Karpas-422 (cell line): ENCODE data around the gene ELOVL6. TPM values are rescaled to one million over a fixed set of nuclear protein-coding genes. Genes with fewer than 3 reads are reported as not detected.

Experiments
- DNase-seq: peaks from one replicate; pipeline ENCODE4 v3.0.0-alpha.2; 2015
- H2AFZ ChIP-seq: fragments of 200-600 bp; sonication (generic); 2 replicates; pipeline ENCODE4 v1.6.1; 2014; ENCODE audit warnings: antibody characterized with exemption, low read length, mixed read lengths
- H3K27ac ChIP-seq: fragments of 200-600 bp; sonication (generic); 2 replicates; pipeline ENCODE4 v1.5.1; 2014; ENCODE audit warnings: mild to moderate bottlenecking, low read length, moderate library complexity
- H3K27me3 ChIP-seq: fragments of 200-600 bp; sonication (generic); 2 replicates; pipeline ENCODE4 v1.6.1; 2014; ENCODE audit warnings: low read length, mixed read lengths
- H3K36me3 ChIP-seq: fragments of 200-600 bp; sonication (generic); 2 replicates; pipeline ENCODE4 v1.6.1; 2014; ENCODE audit warnings: low read length, mixed read lengths; ENCODE audit not compliant: insufficient read depth
- H3K4me1 ChIP-seq: fragments of 200-600 bp; sonication (generic); 2 replicates; pipeline ENCODE4 v1.6.1; 2014; ENCODE audit warnings: mild to moderate bottlenecking, low read length, mixed read lengths
- H3K4me2 ChIP-seq: fragments of 200-600 bp; sonication (generic); 2 replicates; pipeline ENCODE4 v1.6.1; 2014; ENCODE audit warnings: low read length, low read depth, mild to moderate bottlenecking; ENCODE audit not compliant: poor library complexity, severe bottlenecking
- H3K4me3 ChIP-seq: fragments of 200-600 bp; sonication (generic); 2 replicates; pipeline ENCODE4 v1.5.1; 2014; ENCODE audit warnings: mild to moderate bottlenecking, antibody characterized with exemption, low read length, mixed read lengths
- H3K79me2 ChIP-seq: fragments of 200-600 bp; sonication (generic); 2 replicates; pipeline ENCODE4 v1.6.1; 2014; ENCODE audit warnings: mild to moderate bottlenecking, low read length, mixed read lengths
- H3K9ac ChIP-seq: fragments of 200-600 bp; sonication (generic); 2 replicates; pipeline ENCODE4 v1.6.0; 2014; ENCODE audit warnings: low read length
- H3K9me2 ChIP-seq: fragments of 200-600 bp; sonication (generic), shearing (Covaris generic); replicated peaks from 2 replicates; pipeline ENCODE4 v1.6.0; 2014; ENCODE audit warnings: mild to moderate bottlenecking, low read length, moderate library complexity; ENCODE audit not compliant: insufficient read depth
- H3K9me3 ChIP-seq: fragments of 300-700, 200-600 bp; sonication (generic); 2 replicates; pipeline ENCODE4 v1.6.1; 2014; ENCODE audit warnings: low read length, mixed read lengths
- H4K20me1 ChIP-seq: fragments of 200-600 bp; sonication (generic); 2 replicates; pipeline ENCODE4 v1.6.1; 2014; ENCODE audit warnings: mild to moderate bottlenecking, antibody characterized with exemption, low read length, low read depth; ENCODE audit not compliant: insufficient read depth
- total RNA-seq: library from RNA; depleted of rRNA; stranded (reverse); fragments of >200 nt; shearing (Covaris generic); gene quantifications from 2 replicates; pipeline ENCODE4 v1.2.3, GENCODE V29; 2014; ENCODE audit warnings: low replicate concordance

The ELOVL6 gene
- total RNA-seq, 1 experiment from 2014 or later = 42.4 TPM

- no peak overlapping the region for H3K9ac ChIP-seq
- H3K4me2 ChIP-seq = no peak overlapping the region
- no peaks in the 10 kb centered on the region for H3K4me1 ChIP-seq
- no peaks in the 10 kb centered on the region for H3K27me3 ChIP-seq
- H3K9me3 ChIP-seq = no peaks in the 10 kb centered on the region
- no peak overlapping the region for H2AFZ ChIP-seq
- peaks cover 5% of the 10 kb centered on the region; the same call in 1 of the 2 replicates for H3K36me3 ChIP-seq
- no peak overlapping the region for H3K27ac ChIP-seq
- DNase-seq = no peak
- H4K20me1 ChIP-seq = no peaks in the 10 kb centered on the region
- no peaks in the 10 kb centered on the region for H3K9me2 ChIP-seq
- H3K4me3 ChIP-seq = no peak overlapping the region
- peaks cover 52% of the 10 kb centered on the region for H3K79me2 ChIP-seq
Measured at GRCh38 chr4:110073053-110073845, 125.2 kb downstream of the ELOVL6 start.

GRCh38 chr4:110071466-110071865 is 126.9 kb downstream of the ELOVL6 start:
- peaks cover 65% of the 10 kb centered on the region for H3K79me2 ChIP-seq
- no peak overlapping the region for H3K27ac ChIP-seq
- H4K20me1 ChIP-seq = no peaks in the 10 kb centered on the region
- peaks cover 5% of the 10 kb centered on the region; the same call in 1 of the 2 replicates for H3K36me3 ChIP-seq
- no peak overlapping the region for H3K9ac ChIP-seq
- no peaks in the 10 kb centered on the region for H3K4me1 ChIP-seq
- H3K4me3 ChIP-seq = no peak overlapping the region
- H2AFZ ChIP-seq = no peak overlapping the region
- no peaks in the 10 kb centered on the region for H3K27me3 ChIP-seq
- H3K9me2 ChIP-seq = no peaks in the 10 kb centered on the region
- no peaks in the 10 kb centered on the region for H3K9me3 ChIP-seq
- no peak overlapping the region for H3K4me2 ChIP-seq
- DNase-seq = no peak

GRCh38 chr4:110068248-110068647 is 130.2 kb downstream of the ELOVL6 start:
- no peaks in the 10 kb centered on the region for H3K9me3 ChIP-seq

DNA sequence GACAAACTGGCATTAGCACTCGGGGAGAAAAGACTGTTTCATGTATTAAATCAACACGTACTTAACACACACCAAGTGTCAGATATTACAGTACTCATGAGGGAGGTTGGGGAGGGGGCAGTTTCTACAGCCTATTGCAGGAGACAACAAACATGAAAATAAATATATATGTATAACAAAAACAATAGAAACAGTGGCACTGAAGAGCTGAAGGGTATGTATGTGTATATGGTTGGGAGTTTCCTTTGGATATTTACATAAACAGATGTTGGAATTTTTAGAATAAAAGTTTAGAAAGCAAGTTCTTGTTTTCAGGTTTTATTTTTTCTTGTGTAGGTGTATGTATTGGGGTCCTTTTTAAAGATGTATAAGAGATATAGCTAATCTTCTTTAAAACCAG is 133.5 kb downstream of the ELOVL6 start:
- DNase-seq = no peak
- Histone ChIP-seq H3K4me1 (peaks cover 14% of the 10 kb centered on the region), H3K9ac (no peak overlapping the region), H3K4me2 (no peak overlapping the region), H3K9me3 (no peaks in the 10 kb centered on the region), H3K79me2 (peaks cover 56% of the 10 kb centered on the region), H3K9me2 (no peaks in the 10 kb centered on the region), H3K36me3 (no peaks in the 10 kb centered on the region; the same call in 1 of the 2 replicates), H3K27me3 (no peaks in the 10 kb centered on the region), H4K20me1 (0 out of 2 replicates have a peak, but pooled peaks cover 3% of the 10 kb centered on the region), H2AFZ (no peak overlapping the region), H3K27ac (no peak overlapping the region), H3K4me3 (no peak overlapping the region)

More at GRCh38 chr4:110068248-110068647, 130.2 kb downstream of the ELOVL6 start:
- no peaks in the 10 kb centered on the region; the same call in 1 of the 2 replicates for H3K36me3 ChIP-seq
- no peak overlapping the region for H3K9ac ChIP-seq
- no peak overlapping the region for H3K27ac ChIP-seq
- DNase-seq = no peak
- H3K4me2 ChIP-seq = no peak overlapping the region
- H3K4me3 ChIP-seq = no peak overlapping the region
- no peaks in the 10 kb centered on the region for H4K20me1 ChIP-seq
- H2AFZ ChIP-seq = no peak overlapping the region
- no peaks in the 10 kb centered on the region for H3K9me2 ChIP-seq
- no peaks in the 10 kb centered on the region for H3K27me3 ChIP-seq
- H3K4me1 ChIP-seq = no peaks in the 10 kb centered on the region
- peaks cover 47% of the 10 kb centered on the region for H3K79me2 ChIP-seq

GRCh38 chr4:110064295-110064694 is 134.1 kb downstream of the ELOVL6 start:
- H3K9me2 ChIP-seq = no peaks in the 10 kb centered on the region
- H3K4me1 ChIP-seq = peaks cover 19% of the 10 kb centered on the region
- no peak overlapping the region for H3K27ac ChIP-seq
- no peak overlapping the region for H2AFZ ChIP-seq
- H4K20me1 ChIP-seq = 0 out of 2 replicates have a peak, but pooled peaks cover 3% of the 10 kb centered on the region
- no peak for DNase-seq
- no peak overlapping the region for H3K4me3 ChIP-seq
- H3K9ac ChIP-seq = no peak overlapping the region
- peaks cover 54% of the 10 kb centered on the region for H3K79me2 ChIP-seq
- no peaks in the 10 kb centered on the region for H3K27me3 ChIP-seq
- H3K4me2 ChIP-seq = no peak overlapping the region
- no peaks in the 10 kb centered on the region for H3K9me3 ChIP-seq
- peaks cover under 1% of the 10 kb centered on the region; the same call in 1 of the 2 replicates for H3K36me3 ChIP-seq

- H3K4me3 ChIP-seq = no peak overlapping the region
- no peak overlapping the region for H3K9ac ChIP-seq
- no peak for DNase-seq
- no peaks in the 10 kb centered on the region for H3K27me3 ChIP-seq
- no peak overlapping the region for H3K4me2 ChIP-seq
- no peak overlapping the region for H2AFZ ChIP-seq
- no peaks in the 10 kb centered on the region for H3K9me3 ChIP-seq
- no peaks in the 10 kb centered on the region for H3K9me2 ChIP-seq
- H3K27ac ChIP-seq = no peak overlapping the region
- H3K4me1 ChIP-seq = peaks cover 19% of the 10 kb centered on the region
- H3K79me2 ChIP-seq = peaks cover 50% of the 10 kb centered on the region
- 0 out of 2 replicates have a peak, but pooled peaks cover 3% of the 10 kb centered on the region for H4K20me1 ChIP-seq
- peaks cover 12% of the 10 kb centered on the region; the same call in 1 of the 2 replicates for H3K36me3 ChIP-seq
Measured at GRCh38 chr4:110062166-110062565, 136.2 kb downstream of the ELOVL6 start.

- DNase-seq = no peak
- 0 out of 2 replicates have a peak, but pooled peaks cover 3% of the 10 kb centered on the region for H4K20me1 ChIP-seq
- H3K27ac ChIP-seq = no peak overlapping the region
- no peaks in the 10 kb centered on the region for H3K27me3 ChIP-seq
- H3K36me3 ChIP-seq = peaks cover 15% of the 10 kb centered on the region; the same call in 1 of the 2 replicates
- no peak overlapping the region for H3K4me3 ChIP-seq
- H3K9ac ChIP-seq = no peak overlapping the region
- peaks cover 19% of the 10 kb centered on the region for H3K4me1 ChIP-seq
- no peak overlapping the region for H2AFZ ChIP-seq
- no peak overlapping the region for H3K4me2 ChIP-seq
- peaks cover 46% of the 10 kb centered on the region for H3K79me2 ChIP-seq
- no peaks in the 10 kb centered on the region for H3K9me3 ChIP-seq
- H3K9me2 ChIP-seq = no peaks in the 10 kb centered on the region
Measured at GRCh38 chr4:110061076-110061475, 137.3 kb downstream of the ELOVL6 start.

DNA sequence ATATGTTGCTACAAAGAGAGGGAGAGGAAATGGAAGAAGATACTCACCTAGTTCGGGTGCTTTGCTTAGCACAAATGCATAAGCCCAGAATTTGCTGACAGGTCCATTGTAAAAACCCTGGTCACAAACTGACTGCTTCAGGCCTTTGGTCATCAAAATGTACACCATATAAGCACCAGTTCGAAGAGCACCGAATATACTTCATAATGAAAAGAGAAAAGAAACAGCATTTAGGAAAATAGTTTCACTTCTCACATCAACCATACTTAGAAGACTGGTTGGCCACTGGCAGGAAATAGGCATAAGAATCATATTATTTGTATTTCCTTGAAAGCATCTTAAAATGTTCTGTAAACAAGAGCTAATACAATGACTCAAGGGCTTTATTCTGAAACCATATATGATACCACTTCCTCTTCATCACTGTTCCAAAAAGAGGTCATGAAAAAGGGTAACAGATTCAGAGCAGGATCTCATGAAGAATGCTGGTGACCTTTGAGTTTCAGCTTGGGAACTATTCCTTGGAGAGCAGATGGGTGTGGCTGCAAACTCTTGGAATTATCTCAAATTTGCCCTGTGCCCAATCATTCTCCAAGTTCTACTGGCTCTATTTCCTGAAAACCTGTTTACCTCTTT is 138.7 kb downstream of the ELOVL6 start:
- Histone ChIP-seq H3K9ac (no peak overlapping the region), H3K36me3 (peaks cover 15% of the 10 kb centered on the region; the same call in 1 of the 2 replicates), H3K9me2 (no peaks in the 10 kb centered on the region), H3K4me2 (no peak overlapping the region), H4K20me1 (0 out of 2 replicates have a peak, but pooled peaks cover 3% of the 10 kb centered on the region), H3K4me3 (no peak overlapping the region), H3K27me3 (no peaks in the 10 kb centered on the region), H2AFZ (no peak overlapping the region), H3K79me2 (peaks cover 36% of the 10 kb centered on the region), H3K9me3 (no peaks in the 10 kb centered on the region), H3K27ac (no peak overlapping the region), H3K4me1 (peaks cover 19% of the 10 kb centered on the region)
- no peak for DNase-seq
